Activated gamma-delta T cell treated with Interleukin-2 at 50 U/mL for 16 hours (primary cell): Measurements from ENCODE around the gene NAT8L.

Source experiments
- DNase-seq: peaks from one replicate; pipeline ENCODE4 v3.0.0-alpha.2; 2020

NAT8L gene

DNA sequence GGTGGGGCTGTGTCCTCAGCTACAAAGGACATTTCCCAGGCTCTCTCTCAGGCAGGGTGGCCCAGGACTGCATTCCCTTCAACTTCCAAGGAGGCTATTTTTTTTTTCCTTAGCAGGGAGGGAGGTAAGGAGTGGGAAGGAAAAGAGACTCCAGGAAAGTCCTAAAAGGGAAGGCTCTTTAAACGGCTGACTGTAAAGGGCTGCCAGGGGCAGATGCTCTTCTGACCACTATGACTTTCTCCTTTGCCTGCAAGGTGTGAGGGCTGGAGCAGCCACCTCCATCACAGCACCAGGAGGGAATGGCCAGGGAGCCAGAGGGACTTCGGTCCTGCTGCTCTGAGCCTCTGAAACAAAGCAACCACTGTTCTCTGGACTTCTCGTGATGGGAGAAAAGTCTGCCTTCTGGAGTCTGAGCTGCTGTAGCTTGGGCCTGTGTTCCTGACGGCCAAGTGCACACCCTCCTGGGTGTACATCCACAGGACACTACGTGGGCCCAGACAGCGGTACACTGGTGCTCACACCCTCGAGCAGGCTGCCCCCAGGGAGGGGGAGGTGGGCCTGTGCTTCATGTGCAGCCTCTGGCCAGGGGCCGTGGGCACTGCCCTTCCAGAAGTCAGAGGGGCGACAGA lies 17.9 kb downstream of the NAT8L start:
- no peak for DNase-seq

DNA sequence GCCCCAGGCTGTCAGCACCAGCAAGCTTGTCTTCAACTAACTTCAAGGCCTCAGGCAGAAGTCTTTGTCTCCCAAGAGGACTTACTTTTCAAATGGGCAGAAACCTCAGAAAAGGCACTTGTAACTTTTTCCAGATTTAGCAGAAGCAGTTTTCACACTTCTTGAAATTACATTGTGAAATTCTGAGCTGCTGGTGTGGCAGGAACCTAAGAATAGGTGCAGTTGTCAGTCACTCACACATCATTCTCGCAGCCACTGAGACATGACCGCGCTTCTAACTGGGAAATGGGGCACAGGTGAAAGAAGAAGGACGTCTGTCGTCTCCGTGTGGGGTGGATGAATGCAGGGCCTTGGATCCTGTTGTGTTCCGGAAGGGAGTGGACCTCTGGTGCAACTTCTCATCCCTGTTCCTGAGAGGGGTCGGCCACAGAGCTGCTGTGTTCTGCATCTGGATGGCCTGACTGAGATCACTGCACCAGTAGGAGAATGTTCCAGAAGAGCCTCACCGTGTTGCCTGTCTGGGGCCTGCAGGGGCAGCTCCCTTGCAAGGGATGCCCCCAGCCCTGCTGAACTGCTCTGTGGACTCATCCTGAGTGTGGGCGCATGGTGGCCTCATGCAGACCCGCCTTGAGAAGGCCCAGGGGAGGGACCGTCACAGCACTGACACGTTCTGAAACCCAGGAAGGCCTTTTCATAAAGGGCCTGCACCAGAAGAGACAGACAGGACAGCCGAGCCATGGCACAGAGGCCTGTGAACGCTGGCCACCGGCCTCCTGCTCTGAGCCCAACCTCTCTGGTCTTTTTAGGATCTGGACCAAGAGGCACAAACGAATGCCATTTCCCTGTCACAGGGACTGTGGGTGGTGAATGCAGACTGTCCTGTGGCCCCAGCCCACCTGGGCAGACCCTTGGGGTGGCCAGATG lies 18.7 kb downstream of the NAT8L start:
- no peak for DNase-seq

DNA sequence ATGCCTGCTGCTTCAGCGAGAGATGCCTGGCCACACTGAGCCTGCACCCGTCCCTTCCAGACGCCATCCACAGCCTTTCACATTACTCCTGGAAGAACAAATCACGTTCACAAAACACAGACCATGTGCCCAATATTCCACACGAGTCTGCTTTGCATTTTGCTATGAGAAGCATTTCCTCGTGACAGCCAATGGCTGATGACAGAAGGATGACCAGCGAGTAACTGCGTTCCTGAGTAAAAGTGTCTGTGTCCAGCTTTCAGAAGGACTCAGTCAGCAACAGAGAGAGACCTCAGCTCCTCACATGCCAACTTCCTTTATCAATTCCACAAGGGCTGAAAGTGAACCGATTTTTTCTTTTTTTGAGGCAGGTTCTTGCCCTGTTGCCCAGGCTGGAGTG lies 19.5 kb downstream of the NAT8L start:
- no peak for DNase-seq

DNA sequence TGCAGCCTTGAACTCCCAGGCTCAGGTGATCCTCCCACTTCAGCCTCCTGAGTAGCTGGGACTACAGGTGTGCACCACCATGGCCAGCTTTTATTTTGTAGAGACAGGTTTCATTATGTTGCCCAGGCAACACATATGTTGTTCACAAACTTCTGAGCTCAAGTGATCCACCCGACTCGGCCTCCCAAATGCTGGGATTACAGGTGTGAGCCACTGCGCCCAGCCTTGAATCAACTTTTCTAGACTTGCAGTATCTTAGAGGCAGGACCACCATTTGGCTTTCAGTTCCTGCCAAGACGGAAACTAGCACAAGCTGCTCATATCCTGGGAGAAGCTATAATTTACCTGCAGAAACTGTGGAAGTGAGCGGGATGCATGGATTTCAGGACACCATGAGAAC lies 19.9 kb downstream of the NAT8L start:
- DNase-seq: no peak

DNA sequence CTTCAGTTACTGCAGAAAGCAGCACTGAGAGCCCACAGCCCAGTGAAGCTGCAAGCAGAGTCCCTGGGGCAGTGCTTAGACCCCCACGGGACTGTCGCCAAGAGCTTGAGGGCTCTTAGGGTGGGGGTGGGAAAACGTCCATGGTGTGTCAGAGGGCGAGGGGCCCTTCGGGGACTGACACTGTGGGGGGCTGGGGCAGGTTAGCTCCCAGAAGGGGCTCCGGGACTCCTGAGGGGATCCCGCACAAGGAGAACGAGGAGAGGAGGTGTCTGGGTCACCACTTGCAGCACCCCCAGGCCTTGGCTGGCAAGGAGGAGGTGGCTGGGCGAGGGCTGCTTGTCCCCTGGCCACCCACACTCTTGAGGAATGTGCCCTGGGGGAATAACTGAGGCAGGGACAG lies 20.8 kb downstream of the NAT8L start:
- DNase-seq: no peak

DNA sequence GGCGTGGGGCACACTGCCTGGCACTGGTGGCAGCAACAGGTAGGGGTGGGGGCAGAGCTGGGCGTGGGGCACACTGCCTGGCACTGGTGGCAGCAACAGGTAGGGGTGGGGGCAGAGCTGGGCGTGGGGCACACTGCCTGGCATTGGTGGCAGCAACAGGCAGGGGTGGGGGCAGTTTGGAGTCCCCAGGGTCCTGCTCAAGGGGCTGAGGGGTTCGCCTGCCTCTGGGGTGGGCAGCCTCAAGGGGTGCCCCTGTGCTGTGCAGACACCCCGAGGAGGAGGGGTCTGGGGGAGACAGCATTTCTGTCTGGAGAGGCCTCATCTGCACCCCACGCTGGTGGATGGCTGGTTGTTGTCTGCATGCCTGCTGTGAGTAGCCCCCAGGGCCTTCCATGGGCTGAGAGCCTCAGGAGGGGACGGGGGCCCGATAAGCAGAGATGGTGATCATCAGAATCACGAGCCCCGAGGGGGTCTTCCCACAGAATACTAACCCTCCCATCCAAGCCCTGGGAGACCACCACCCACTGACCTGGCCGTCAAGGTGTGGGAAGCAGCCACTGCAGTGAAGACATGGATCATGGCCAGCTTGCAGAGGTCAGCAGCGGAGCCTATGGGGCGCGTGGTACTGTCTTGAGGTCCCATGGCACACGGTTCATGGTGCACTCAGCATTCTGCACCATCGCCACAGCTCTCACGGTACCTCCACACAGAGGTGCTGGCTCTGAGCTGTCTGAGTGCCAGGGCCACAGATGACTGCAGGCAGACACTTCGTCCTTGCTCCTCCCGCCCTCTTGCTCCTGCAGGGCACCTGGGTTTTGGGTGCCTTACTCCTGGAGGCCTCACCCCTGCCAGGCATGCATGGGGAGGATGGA lies 21.5 kb downstream of the NAT8L start:
- no peak for DNase-seq

DNA sequence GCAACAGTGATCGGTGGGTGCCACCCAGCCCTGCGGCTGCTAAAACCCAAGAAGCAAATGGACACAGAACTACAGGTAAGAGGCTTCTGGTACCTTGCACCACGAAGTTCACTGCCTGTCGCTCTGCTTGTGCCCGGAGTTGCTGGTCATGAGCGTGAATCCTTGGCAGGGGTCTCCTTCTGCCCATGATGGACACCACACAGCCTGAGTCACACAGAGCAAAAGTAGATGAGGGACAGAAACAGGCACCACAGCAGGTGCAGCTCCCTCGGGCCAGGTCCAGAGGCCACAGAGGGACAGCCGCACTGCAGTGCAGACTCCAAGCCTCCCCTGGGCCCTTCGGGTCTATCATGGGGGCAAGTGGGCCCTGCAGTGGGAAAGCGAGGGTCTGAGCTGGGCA lies 22.4 kb downstream of the NAT8L start:
- DNase-seq: no peak

DNA sequence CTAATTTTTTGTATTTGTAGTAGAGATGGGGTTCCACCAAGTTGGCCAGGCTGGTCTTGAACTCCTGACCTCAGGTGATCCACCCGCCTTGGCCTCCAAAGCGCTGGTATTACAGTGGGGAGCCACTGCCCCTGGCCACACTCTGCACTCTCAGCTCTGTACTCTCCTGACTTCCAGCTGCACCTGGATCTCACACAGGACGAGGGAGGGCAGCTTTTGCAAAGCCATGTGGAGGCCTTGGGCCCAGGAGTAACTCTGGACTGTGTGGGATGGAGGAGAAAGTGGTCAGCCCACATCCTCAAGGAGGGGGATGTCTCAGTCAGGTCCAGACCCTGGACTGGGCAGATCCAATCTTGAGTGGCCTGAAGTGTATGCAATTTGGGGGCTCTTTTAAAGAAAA lies 23.0 kb downstream of the NAT8L start:
- no peak for DNase-seq

DNA sequence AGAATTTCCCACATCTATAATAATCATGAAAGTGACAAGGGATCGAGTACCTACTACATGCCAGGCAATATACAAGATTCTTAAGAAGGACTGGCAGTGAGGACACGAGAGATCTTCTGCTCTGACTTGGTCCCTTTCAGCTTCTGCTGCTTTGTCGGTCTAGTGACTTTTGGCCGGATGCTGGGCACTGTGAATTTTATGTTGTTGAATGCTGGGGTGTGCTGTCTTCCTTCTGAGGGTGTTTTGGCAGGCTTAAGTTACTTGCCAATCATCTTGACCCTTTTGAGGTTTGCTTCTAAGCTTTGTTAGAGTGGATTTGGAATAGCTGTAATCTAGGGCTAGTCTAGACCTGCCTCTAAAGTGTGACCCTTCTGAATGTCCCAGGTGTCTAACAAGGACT lies 23.5 kb downstream of the NAT8L start:
- DNase-seq: no peak

DNA sequence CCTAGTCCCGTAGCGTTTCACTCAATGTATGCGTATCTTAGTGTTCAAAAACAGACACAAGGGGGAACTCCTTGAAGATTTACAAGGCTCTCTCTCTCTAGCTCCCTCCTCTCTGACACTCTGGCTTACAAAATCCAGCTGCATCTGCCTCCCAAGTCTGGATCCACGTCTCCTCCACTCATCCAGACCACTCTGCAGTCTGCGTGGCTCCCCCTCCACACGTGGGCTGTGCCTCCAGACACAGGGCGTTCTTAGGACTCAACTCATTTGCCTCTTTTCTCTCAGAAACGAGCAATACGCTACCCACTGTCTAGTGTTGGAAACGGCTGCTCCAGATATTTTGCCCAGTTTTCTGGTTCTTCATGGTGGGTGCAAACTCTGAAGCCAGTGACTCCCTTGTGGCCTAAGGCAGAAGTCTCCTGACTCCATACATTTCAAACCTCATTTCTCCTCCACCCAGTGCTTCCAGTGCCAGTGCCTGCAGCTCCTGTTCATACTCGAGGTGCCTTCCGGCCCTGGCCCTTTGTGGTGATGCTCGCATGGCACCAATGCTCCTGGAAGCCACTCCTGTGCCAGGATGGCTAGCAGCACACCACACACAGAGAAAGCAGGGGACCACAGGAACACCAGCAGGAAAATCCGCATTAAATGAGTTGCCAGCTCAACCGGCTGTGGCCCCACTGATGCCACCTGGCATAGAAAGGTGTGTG lies 24.1 kb downstream of the NAT8L start:
- no peak for DNase-seq

DNA sequence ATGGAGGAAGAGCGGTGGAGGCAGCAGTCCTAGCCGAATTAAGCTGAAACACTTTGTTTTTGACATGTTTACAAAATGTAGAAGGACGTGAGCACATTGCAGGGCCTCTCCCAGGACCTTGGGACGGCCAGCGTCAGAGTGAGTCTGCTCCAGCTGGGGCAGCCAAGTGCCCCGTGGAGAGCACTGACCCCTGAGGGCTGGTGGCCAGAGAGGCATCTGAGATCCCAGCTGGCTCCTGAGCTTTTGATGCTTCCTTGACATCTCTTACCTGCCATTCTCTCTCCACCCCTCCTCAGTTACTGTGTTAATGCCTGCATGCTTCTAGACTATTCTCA lies 24.7 kb downstream of the NAT8L start:
- DNase-seq: no peak

DNA sequence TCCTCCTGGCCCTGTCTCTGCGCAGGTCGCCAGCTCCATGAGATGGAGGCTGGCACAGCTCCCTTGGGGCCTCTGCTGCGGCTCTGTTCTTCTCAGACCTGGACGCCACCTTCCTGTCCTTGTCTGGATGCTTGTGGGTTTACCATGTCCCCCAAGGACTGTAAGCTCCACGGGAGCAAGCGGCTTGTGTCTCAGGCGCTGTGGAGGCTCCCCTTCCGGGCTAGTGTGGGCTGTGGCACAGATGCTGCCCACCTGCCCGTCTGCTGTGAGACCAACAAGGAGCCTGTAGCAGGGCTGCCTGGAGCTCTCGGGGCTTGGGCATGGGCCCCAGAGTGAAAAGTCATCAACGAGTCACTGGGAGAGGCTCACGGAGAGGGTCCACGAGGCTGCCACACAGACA lies 25.2 kb downstream of the NAT8L start:
- DNase-seq: no peak

DNA sequence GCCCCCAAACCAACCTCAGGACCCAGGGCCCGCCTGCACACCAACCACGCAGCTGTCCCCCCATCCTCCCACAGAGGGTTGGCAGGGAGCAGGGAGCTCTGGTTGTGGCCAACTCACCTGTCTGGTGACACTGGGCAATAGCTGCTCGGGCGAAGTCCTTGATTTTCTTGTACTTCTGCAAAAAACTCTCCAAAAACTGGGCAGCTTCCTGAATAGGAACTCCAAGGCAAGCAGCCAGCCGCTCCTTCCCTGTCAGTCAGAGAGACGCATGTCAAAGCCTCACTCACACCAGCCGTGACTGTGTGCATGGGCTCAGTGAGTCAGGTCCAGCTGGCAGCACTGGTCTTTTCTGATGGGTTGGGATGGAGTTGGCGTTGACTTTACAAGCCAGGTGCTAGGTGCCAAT lies 26.4 kb downstream of the NAT8L start:
- no peak for DNase-seq

DNA sequence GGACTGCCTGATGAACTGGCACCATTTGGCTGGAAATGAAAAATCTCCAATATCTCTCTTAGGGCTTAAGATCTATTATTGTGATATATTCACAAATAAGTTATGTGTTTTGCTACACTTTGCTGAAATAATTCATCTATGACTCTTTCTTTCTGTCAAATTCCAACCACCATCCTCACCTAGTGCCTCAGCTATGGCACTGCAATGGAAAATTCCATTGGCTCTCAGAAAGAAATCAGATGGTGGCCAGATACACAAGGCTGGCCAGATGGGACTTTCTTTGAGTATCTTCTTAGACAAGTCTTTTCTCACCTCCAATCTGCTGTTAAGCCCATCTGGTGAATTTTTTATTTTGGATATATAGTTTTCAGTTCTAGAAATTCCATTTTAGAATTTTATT lies 28.0 kb downstream of the NAT8L start:
- DNase-seq: no peak

DNA sequence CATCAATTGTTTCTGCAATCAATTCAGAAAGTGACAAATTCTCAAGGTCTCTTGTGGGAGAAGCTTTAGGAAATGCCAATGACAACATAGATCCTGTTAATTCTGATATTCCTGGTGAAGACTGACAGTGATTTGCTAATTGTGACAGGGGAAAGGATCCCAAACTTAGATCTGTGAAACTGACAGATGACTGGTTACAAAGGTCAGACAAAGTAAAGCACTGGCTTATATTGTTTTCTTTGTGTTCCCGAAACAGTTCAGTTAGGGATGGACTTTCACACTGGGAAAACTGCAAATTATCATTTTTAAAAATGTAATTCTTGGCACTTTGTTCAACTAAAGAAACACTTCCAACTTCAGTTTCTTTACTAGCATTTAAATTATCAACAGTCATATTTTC lies 30.1 kb downstream of the NAT8L start:
- DNase-seq: no peak

DNA sequence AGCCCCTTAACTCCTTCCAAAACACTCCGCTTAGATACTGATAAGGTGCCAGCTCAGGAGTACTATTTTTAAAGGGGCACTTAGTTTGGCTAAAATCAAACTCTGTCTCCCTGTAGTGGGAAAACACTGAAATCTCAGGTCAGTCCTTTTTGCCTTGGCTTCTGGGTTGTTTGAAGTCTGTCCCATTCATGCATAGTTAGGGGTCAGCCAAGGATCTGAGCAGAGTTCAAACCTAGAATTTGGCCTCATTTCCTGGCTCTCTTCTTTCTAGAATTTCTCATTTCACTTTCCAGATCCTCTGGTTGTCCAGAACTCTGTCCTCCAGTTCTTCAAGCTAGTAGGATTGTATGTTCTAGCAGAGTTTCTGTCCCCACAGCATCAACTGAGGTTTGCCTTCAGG lies 31.5 kb downstream of the NAT8L start:
- no peak for DNase-seq

DNA sequence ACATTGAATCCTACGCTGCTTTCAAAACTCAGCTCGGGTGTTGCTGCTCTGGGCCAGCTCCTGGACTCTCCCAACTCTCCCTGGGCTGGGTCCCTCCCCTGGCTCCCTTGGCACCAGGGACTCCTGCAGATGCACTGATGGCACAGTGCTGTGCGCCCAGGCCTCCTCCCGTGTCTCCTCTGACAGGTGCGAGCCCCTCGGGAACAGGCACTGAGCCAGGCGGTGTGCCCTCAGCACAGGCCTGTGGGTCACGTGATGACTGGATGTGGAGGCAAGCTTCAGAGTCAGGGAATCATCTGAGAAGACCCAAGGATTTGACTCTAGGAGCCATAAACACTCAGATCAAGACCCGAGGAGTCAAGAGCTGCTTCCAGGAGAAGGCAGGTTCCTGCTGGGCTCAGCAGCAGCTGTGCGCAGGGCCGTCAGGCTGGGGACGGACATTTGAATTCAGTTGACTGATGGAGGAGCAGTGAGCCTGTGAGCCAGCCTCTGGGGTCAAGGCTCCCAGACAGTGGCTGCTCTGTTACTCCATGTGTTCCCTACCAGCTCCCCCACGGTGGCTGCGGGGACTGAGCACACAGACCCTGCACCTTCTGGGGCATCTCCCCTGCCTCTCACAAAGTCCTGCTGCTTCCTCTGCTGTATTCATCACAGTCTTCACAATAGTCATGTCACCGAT lies 33.0 kb downstream of the NAT8L start:
- no peak for DNase-seq

DNA sequence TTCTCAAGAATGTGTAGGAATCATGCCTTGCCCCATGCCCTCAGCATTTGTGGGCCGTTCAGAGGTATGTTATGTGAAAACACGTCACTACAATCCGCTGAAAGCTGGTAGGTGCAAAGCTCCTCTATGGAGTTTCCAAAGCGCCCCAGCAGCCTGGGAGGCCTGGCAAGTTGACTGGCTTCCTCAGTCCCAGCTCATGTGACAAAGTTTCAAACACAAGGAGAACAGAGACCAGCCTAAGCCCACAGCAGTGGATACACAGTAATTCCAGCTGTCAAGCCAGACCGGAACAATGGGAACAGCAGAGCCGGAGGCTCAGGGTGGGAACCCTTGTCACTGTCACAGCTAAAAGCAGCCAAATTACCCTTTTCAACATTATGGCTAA lies 33.5 kb downstream of the NAT8L start:
- no peak for DNase-seq

DNA sequence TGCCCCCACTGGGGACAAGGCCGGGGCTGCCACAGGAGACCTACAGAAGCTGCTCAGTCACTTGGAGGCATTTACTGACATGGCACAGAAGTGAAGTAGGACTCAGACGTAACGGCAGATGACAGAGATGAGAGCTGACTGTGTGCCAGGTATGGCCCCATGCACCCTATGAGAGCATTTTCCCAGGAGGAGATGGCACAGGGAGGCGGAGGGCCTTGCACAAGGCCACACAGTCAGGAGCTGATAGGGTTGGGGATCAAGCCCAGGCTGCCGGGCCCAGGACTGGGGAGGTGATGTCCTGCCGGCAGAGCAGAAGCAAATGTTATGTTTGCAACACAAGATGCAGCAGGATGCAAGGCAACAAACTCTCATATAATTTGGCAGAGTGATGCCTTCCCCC lies 34.1 kb downstream of the NAT8L start:
- no peak for DNase-seq

DNA sequence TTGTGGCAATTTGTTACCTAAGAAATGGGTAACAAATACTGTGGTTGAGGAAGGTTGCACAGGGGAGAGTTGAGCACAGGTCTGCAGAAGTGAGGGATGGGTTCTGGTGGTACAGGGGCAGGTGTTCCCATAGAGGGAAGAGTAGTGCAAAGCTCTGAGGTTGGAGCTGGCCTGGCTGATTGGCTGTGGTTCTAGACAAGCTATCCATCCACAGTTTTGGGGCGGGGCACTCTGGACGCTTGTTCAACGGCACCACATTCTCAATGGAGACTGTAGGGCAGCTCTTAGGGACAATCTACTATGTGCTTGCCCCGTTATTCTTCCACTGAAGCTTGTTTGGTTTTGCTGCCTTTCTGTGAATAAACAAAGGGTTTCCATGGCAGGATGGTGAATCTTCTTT lies 35.4 kb downstream of the NAT8L start:
- DNase-seq: no peak

DNA sequence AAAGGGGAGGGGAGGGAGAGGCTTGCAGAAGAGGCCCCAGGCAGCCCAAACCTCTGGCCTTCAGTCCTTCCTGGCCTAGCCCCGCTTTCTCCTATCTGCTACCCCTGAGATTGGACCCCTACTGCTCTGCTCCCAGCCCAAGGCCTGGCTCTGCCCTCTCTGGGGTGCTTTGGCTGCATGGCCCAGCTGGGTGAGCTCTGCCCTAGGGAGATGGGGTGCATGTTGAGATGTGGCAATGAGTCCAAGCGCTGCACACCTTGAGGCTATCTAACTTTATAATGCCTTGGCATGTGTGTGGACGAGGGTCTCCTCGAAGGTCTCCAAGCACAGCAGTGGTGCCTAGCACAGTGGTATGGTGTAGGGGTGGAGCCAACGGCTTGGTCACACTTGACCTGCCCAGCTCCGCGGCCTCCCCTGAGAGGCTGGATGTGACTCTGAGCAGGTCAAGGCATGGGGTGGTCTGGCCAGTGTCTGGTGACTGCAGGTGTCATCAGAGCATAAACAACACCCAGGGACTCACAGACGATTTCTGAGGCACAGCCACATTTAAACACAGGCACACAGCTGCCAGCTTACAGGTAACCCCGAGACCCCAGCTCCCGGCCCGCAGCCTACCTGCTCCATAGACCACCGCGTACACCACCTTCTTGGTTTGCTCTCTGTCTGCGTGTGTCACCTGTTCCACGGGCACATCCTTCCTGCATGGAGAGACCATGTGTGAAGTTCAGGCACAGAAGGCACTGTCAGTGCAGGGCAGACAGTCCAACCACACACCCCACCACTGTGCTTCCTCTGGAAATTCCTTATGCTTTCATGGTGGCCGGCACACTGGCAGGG lies 36.3 kb downstream of the NAT8L start:
- DNase-seq: no peak
